Activated CD8-positive, alpha-beta memory T cell treated with anti-CD3 and anti-CD28 coated beads, Interleukin-2, amount 50 U/mL, for 24 hours (primary cell): Measurements from ENCODE around the gene GOLGA6L9.
"Not testable (repeated sequence)": the region's sequence is repeated elsewhere in the genome, so short reads cannot be mapped to it uniquely, and the experiment has no call there.

Source experiments
- DNase-seq: peaks from one replicate; pipeline ENCODE4 v3.0.0-alpha.2; 2020; ENCODE audit errors: extremely low read depth

Gene GOLGA6L9

DNA sequence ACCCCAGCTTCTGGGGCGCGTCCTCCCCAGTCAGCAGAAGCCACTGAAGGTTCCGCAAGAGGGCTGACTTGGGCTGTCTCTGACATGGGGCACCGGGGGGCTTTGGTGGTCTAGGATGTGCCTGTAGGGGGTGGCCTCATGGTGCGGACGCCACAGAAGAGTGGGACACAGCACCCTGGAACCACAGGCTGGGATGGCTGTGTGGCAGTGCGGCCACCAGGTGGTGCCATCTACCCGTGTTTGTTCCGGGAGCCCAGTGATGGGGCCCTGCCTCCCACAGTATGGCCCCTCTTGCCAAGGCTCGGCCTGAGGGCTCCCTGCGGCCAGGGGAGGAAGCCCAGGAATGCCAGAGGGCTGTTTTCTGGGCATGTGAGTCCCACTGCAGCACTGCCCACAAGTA is 38.6 kb downstream of the GOLGA6L9 start:
- DNase-seq, result not testable (repeated sequence)

DNA sequence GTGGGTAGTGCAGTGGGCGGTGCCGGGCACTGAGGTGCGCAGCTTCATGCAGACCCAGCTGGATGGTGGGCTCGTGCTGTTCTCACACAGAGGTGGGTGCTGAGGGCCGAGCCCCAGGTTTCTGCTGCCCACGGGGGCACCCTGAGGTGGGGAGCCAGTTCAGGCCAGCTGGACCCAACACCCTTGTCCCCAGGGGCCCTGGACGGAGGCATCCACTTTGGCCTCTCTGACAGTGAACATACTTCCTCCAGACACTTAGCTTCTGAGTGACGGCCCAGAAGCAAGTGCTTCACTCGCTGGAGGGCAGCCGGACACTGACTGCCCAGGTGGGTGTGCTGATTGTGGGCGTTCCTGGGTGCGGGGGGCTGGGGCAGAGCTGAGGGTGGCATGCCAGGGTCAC is 39.8 kb downstream of the GOLGA6L9 start:
- not testable (repeated sequence) for DNase-seq

DNA sequence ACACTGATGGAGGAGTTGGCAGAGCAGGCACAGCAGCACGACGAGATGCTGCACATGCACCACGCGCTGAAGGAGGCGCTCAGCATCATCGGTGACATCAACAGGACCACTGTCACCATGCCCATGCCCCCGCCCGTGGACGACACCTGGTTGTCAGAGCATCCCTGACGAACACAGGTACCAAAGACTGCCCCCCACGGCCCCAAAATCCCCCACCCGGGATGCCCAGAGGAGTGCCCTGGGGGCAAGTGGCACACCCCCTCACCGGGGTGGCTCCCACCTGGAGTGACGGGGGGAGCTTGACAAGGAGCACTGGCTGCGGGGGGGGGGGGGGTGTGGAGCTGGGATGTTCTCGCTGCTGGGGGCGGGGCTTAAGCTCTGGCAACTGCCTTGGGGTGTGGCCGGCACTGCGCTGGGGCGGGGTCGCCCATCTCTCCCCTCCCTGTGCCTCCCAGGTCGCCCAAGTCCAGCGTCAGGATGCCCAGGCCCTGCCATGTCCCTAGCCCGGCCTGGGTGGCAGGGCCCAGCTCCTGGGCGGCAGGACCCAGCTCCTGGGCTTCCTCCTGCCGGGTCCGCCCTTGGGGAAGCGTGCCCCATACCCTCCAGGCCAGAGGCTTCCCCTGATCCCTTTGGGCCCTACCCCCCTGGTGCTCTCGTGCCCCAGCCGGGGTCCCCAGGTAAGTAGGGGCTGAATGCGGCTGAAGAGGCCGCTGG is 42.8 kb downstream of the GOLGA6L9 start:
- DNase-seq, result not testable (repeated sequence)

DNA sequence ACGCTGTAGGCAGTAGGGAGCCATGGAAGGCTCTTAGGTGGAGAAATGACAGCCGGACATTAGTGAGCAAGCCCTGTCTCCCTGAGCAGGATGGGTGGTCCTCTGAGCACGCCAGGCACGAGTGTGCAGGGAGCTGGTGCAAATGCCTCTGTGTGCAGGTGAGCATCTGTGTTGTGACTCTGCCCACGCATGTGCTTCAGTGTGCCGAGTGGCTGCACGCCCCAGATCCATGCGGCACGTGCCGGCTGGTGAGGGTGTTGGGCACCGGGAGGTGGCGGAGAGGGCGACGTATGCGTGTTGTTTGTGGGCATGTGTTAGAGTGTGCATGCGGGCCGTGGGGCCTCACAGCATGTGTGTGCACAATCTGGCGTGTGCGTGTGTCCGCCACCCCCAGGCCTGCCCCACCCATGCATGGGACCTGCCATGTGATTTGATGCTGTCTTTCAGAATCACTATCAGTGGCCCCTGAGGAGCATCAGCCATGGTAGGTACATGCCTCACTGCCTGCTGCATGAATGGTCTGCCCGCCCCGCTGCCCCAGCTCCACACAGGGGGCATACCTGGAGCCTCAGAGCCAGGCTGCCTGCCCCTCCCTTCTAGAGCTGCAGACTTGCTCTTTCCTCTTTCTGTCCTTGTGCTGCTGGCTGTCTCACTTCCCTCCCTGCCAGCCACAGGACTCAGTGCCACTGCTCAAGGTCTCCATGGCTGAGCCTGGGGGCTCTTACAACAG is 45.1 kb downstream of the GOLGA6L9 start:
- not testable (repeated sequence) for DNase-seq

DNA sequence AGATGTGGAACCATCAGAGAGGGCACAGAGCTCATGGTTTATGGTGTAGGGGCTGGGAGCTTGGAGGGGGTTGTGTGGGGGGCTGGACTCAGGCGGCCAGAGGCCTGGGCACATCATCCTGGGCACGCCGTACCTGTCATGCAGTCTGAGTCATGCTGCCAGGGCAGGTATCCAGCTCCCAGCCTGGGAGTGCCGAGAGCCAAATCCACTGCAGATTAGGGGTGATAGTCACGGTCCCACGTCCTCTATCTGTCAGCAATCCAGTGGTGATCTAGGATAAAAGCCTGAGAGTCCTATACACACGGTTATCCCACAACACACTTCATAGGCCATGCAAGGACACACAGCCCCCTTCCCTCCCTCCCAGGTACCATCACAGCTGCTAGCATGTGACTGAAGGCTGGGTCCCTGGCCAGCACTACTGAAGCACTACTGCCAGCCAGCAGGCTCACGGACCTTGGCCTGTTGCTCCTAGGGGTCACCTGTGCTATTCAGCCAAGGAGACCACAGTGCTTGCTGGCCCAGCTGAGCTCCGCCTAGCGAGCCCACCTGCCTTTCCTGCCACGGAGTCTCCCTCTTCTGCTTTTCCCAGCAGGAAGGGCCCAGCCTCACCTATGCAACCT is 45.8 kb downstream of the GOLGA6L9 start:
- DNase-seq, result not testable (repeated sequence)

DNA sequence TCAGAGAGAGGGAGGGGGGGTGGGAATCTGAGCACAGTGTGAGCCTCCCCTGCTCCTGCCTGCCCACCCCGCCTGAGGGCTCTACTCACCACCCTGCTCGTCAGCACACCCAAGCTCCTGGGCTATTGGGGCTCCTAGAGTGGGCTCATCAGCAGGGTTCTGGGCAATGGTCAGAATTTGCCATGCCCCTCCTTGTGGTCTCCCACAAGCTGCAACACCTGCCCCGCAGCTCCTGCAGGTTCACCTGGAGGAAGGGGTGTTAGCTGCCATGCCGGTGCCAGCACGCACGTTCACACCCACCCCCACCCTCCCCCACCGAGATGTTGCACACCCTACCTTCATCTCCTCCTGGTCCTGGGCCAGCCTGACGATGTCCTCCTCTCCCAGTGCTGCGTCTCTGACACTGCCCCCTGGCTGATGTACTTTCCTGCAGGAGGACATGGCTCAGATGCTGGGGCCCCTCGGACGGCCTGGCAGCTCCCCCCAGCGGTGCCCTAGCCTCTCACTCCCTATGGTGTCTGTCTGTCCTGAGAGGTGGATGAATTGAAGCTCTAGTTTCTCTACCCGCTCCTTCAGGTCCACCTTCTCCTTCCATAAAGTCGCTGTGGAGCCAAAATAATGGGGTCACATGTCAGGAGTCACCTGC is 47.2 kb downstream of the GOLGA6L9 start:
- DNase-seq, result not testable (repeated sequence)

DNA sequence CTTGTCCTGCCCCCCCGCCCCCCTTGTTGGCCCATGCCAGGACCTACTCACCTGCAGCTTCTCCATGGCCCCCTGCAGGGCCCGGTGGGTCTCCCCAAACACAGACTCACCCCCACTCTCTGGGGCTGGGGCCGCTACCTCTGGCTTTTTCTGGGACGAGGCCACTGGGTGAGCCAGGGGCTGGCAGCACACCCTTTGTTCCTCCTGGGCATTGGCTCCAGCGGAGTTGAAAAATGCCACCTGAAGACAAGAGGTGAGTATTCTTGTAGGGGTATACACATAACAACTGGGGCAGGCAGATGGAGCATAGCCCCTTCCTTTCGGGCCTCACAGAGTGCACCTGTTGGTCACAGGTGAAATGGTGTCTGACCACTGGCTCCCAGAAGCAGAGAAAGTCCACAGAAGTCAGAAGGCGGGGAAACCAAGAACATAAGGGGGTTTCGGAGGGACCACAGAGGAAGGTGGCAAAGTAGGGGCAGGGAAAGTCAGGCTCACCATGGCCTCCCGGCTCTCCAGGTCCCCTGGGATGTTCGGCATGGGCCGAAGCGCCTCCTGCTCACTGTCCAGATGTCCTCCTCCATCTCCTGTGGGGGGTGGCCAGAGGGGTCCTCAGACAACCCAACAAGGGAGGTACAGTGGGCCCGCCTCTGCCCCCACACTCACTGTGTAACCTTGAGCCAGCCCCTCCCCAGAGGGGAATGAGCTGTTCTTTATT is 47.9 kb downstream of the GOLGA6L9 start:
- not testable (repeated sequence) for DNase-seq
